Kidney (tissue), 14 donors: ENCODE measurements around the gene ZNF784. TPM values are rescaled to one million over a fixed set of nuclear protein-coding genes. Genes with fewer than 3 reads are reported as not detected.
A peak's percentile ranks its signal among the peaks of the same experiment; 100 is the strongest.

ENCODE experiments used
- DNase-seq, 5 donors: peaks; one replicate each; pipeline ENCODE4 v3.0.0-alpha.2; 2013 to 2020
- FAIRE-seq: peaks from 2 replicates; lab custom pipeline; 2012; peaks lifted over from hg19 to GRCh38; lab: Jason Lieb, UNC
- H3K27ac ChIP-seq, 2 donors: one replicate each; pipeline ENCODE4 v1.7.0; 2013; ENCODE audit warnings: low read depth in 2 of 2, low read length in 2 of 2, inconsistent platforms in 1 of 2
- H3K27me3 ChIP-seq: one replicate; pipeline ENCODE4 v1.7.1; 2013; ENCODE audit warnings: low read length, inconsistent platforms; ENCODE audit not compliant: control insufficient read depth, insufficient read depth
- H3K36me3 ChIP-seq, 3 donors: one replicate each; pipeline versions ENCODE4 v1.7.0 to v1.7.1; 2013; ENCODE audit warnings: low read length in 3 of 3, control low read depth in 1 of 3, inconsistent platforms in 1 of 3; ENCODE audit not compliant: insufficient read depth in 3 of 3, control insufficient read depth in 2 of 3
- H3K4me1 ChIP-seq, 3 donors: one replicate each; pipeline versions ENCODE4 v1.7.0 to v1.7.1; 2013; ENCODE audit warnings: low read length in 3 of 3, inconsistent platforms in 1 of 3, low read depth in 1 of 3; ENCODE audit not compliant: control insufficient read depth in 2 of 3, insufficient read depth in 2 of 3
- H3K4me3 ChIP-seq, 3 donors: one replicate each; pipeline versions ENCODE4 v1.7.0 to v1.8.1; 2013; ENCODE audit warnings: low read length in 3 of 3, control low read depth in 1 of 3, inconsistent platforms in 1 of 3
- H3K9ac ChIP-seq, 3 donors: one replicate each; pipeline versions ENCODE4 v1.7.0 to v1.7.1; 2013; ENCODE audit warnings: low read length in 3 of 3, control low read depth in 1 of 3, inconsistent platforms in 1 of 3
- H3K9me3 ChIP-seq, 3 donors: one replicate each; pipeline versions ENCODE4 v1.7.0 to v1.7.1; 2013; ENCODE audit warnings: low read length in 3 of 3, control low read depth in 1 of 3, inconsistent platforms in 1 of 3; ENCODE audit not compliant: control insufficient read depth in 2 of 3, insufficient read depth in 1 of 3
- CTCF ChIP-seq: IDR thresholded peaks from 3 replicates; pipeline ENCODE4 v1.5.1; 2012; ENCODE audit warnings: mild to moderate bottlenecking, moderate library complexity, borderline replicate concordance; ENCODE audit not compliant: insufficient read depth; ENCODE audit errors: extremely low read depth
- intact Hi-C: fragments of 100-400 bp; cut with DNase I; formaldehyde crosslinking; loops from one replicate; pipeline ENCODE4 v1.11.1; 2022
- polyA plus RNA-seq: library from polyadenylated mRNA; stranded (reverse); fragments of 350-450 nt; fragmentation: Illumina TruSeq; extraction: RNeasy Lipid Tissue Mini Kit (QIAGEN cat#74804); gene quantifications from one replicate; pipeline ENCODE4 v1.2.3, GENCODE V29; 2014; ENCODE audit warnings: low read depth, low replicate concordance; ENCODE audit not compliant: insufficient read depth
- total RNA-seq: library from RNA; stranded (reverse); fragmentation: NEBNext Ultra II Directional; extraction: Animal tissue kit (Norgen Biotek cat#: 25700); gene quantifications from one replicate; pipeline ENCODE4 v1.2.1, GENCODE V29; 2021
- donor health status: control.
- donor health status: control.
- donor health status: control.
- donor health status: control.
- donor health status: control.
- donor health status: DM: yes; HTN: yes; CAD: no.
- donor health status: Normal renal cell carcinoma (clear cell type).

ZNF784 gene
- total and polyA plus RNA-seq, 2 donors from 2014 or later, result 6.6 to 9.8 TPM

DNA sequence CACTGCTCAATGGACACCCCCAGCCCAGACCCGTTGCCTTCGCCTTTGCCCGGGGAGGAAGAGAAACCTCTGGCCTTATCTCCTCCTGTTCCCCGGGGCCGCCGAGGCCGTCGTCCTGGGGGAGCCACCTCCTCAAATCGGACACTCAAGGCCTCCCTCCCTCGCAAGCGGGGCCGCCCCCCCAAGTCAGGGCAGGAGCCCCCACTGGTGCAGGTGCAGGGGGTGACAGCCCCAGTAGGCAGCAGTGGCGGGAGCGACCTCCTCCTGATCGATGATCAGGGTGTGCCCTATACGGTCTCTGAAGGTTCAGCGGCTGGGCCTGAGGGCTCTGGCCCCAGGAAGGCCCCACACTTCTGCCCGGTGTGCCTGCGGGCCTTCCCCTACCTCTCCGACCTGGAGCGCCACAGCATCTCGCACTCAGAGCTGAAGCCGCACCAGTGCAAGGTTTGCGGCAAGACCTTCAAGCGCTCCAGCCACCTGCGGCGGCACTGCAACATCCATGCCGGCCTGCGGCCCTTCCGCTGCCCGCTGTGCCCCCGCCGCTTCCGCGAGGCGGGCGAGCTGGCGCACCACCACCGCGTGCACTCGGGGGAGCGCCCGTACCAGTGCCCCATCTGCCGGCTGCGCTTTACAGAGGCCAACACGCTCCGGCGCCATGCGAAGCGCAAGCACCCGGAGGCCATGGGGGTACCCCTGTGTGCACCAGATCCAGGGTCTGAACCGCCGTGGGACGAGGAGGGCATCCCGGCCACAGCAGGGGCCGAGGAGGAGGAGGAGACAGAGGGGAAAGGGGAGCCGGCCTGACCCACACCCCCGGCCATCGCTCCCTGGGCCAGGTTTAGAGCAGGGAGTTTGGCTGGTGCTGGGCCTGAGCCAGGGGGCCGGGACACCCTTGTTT is 22.0 kb downstream of the ZNF784 start:
- FAIRE-seq (no peak), DNase-seq (peak in 2 of 5 donors; percentile 69 to 82)
- Histone ChIP-seq H3K4me3 (no peak overlapping the region), H3K27me3 (no peaks in the 10 kb centered on the region), H3K36me3 (peaks cover 0 to 3% (median 0%) of the 10 kb centered on the region in 3 donors), H3K9me3 (no peaks in the 10 kb centered on the region), H3K27ac (no peak overlapping the region), H3K4me1 (peaks cover 0 to 20% (median 3%) of the 10 kb centered on the region in 3 donors), H3K9ac (no peak overlapping the region)
- TF ChIP-seq CTCF, result no peak
- intact Hi-C loops, result no loop called here

DNA sequence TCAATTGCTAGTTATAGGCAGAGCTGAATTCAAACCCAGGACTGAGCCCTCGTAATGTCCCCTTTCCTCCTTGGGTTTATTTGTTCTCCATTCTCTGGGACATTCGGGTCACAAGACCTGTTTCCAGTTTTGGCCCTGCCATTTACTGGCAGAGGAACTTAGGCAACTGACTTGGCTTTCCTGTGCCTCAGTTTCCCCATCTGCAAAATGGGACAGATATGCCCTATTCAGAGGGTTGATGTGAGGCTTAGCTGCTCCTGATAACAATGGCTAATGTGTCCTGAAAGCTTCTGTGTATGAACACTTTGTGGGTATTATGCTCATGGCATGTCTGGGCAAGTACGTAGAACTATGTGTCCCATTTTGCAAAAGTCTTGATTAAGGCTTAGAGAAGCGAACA is 23.3 kb downstream of the ZNF784 start:
- peaks cover 0 to 3% (median 0%) of the 10 kb centered on the region in 3 donors for H3K36me3 ChIP-seq
- no peaks in the 10 kb centered on the region for H3K9me3 ChIP-seq
- FAIRE-seq (no peak), DNase-seq (peak in 1 of 5 donors; percentile 57)
- intact Hi-C loops, result no loop called here
- no peak for TF ChIP-seq CTCF
- H3K4me3 ChIP-seq, result peak overlapping the region; percentile 5 to 98 (median 68)
- peak overlapping the region in 1 of 2 donors; percentile 99 for H3K27ac ChIP-seq
- H3K4me1 ChIP-seq, result peaks cover 0 to 11% (median 3%) of the 10 kb centered on the region in 3 donors
- no peaks in the 10 kb centered on the region for H3K27me3 ChIP-seq
- H3K9ac ChIP-seq, result peak overlapping the region; percentile 37 to 77 (median 48)

DNA sequence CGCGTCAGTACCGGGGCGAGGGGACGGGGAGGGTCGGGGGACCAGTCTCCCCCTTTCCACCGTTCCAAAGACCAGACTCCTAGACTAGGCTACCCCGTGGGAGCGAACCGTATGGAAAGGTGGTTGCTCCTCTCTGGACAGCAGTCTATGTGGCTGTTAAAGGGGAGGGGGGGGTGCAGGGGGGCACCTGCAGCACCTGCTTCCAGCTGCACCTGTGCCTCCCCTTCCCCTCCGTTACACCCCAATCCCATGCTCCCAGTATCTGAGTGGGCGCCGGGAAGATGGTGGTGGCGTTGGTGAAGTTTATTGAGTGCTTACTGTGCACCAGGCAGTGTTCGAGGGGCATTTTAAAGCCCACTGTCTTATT is 23.7 kb downstream of the ZNF784 start:
- peak overlapping the region; percentile 56 to 98 (median 68) for H3K4me3 ChIP-seq
- peak overlapping the region; percentile 85 to 99 for H3K27ac ChIP-seq
- no peak for TF ChIP-seq CTCF
- no peaks in the 10 kb centered on the region for H3K9me3 ChIP-seq
- H3K27me3 ChIP-seq, result no peaks in the 10 kb centered on the region
- FAIRE-seq, result no peak
- peak in 1 of 5 donors; percentile 72 for DNase-seq
- peak overlapping the region; percentile 37 to 77 (median 48) for H3K9ac ChIP-seq
- H3K36me3 ChIP-seq, result peaks cover 0 to 3% (median 0%) of the 10 kb centered on the region in 3 donors
- intact Hi-C loops, result no loop called here
- H3K4me1 ChIP-seq, result peaks cover 0 to 11% (median 3%) of the 10 kb centered on the region in 3 donors
